HepG2 (cell line): Measurements from ENCODE around the gene CALM1. TPM values are rescaled to one million over a fixed set of nuclear protein-coding genes. Genes with fewer than 3 reads are reported as not detected.

Experiments used
- ATF5 ChIP-seq: sonication (generic); formaldehyde crosslinking; IDR thresholded peaks from 2 replicates; pipeline ENCODE4 v1.4.0; 2020; ENCODE audit warnings: mild to moderate bottlenecking, low read depth, missing genetic modification reagents
- ATF6 ChIP-seq: sonication (generic); formaldehyde crosslinking; conservative IDR thresholded peaks from 2 replicates; pipeline ENCODE4 v1.4.0; 2020; ENCODE audit warnings: missing genetic modification reagents
- LCORL ChIP-seq, 2 experiments: fragments of 450-650 bp in 1 of 2; sonication (generic) in 1 of 2; formaldehyde crosslinking in 1 of 2; IDR thresholded peaks; 2 replicates each; pipeline versions ENCODE4 v1.5.0 to v1.6.1; 2017 to 2020; ENCODE audit warnings: antibody characterized with exemption in 1 of 2, missing genetic modification reagents in 1 of 2
- PATZ1 ChIP-seq: sonication (generic); formaldehyde crosslinking; IDR thresholded peaks from 2 replicates; pipeline ENCODE4 v1.4.0; 2020; ENCODE audit warnings: missing genetic modification reagents
- SCMH1 ChIP-seq: sonication (generic); formaldehyde crosslinking; IDR thresholded peaks from 2 replicates; pipeline ENCODE4 v1.9.0; 2021; ENCODE audit warnings: missing genetic modification reagents, mild to moderate bottlenecking, borderline replicate concordance
- SIN3A ChIP-seq: IDR thresholded peaks from 2 replicates; pipeline ENCODE4 v1.6.1; 2011; ENCODE audit warnings: low read depth, mild to moderate bottlenecking, control low read depth, low read length, borderline replicate concordance
- ZFP62 ChIP-seq: sonication (generic); formaldehyde crosslinking; IDR thresholded peaks from 2 replicates; pipeline ENCODE4 v1.4.0; 2020; ENCODE audit warnings: missing genetic modification reagents
- ZFP91 ChIP-seq: sonication (generic); formaldehyde crosslinking; IDR thresholded peaks from 2 replicates; pipeline ENCODE4 v1.9.0; 2022; ENCODE audit warnings: missing genetic modification reagents, mild to moderate bottlenecking, borderline replicate concordance
- ZNF607 ChIP-seq: sonication (generic); formaldehyde crosslinking; IDR thresholded peaks from 2 replicates; pipeline ENCODE4 v1.5.1; 2020; ENCODE audit warnings: missing genetic modification reagents, mild to moderate bottlenecking, borderline replicate concordance
- ZNF709 ChIP-seq: sonication (generic); formaldehyde crosslinking; IDR thresholded peaks from 2 replicates; pipeline ENCODE4 v1.5.0; 2020; ENCODE audit warnings: mild to moderate bottlenecking, missing genetic modification reagents
- polyA plus RNA-seq, 8 experiments: library from polyadenylated mRNA; depleted of rRNA in 3 of 8; stranded (reverse) in 7 of 8; unstranded in 1 of 8; fragments of >200 nt; fragmentation: Illumina TruSeq in 4 of 8; extraction: Trizol in 4 of 8; gene quantifications; 2 replicates each; pipeline versions ENCODE4 v1.2.1 to v1.2.3, GENCODE V29; 2011 to 2016; ENCODE audit warnings: low read depth in 4 of 8, missing spikeins in 1 of 8, mixed read lengths in 1 of 8; ENCODE audit not compliant: insufficient read depth in 1 of 8
- total RNA-seq, 5 experiments: library from RNA; depleted of rRNA; stranded (reverse); fragments of >200 nt; fragmentation: Illumina TruSeq; extraction: Trizol; gene quantifications; 2 replicates each; pipeline ENCODE4 v1.2.3, GENCODE V29; 2016; ENCODE audit warnings: low read depth in 1 of 5

CALM1 gene
- total and polyA plus RNA-seq, 2 of the 13 experiments (the other 11 are each of a cell fraction or from before 2014, with no cell fraction given): 110 to 238 TPM

- TF ChIP-seq ZFP91 (CRISPR knock-in tag) (no peak), ZFP62 (no peak), ATF6 (CRISPR knock-in tag) (0 out of 2 replicates have a peak, but pooled peaks have one; percentile 7), ZNF709 (0 out of 2 replicates have a peak, but pooled peaks have one; percentile 19), SIN3A (no peak), ZNF607 (CRISPR knock-in tag) (no peak), LCORL (IDR thresholded peaks at IDR 0.05) (no peak), LCORL (CRISPR knock-in tag; IDR thresholded peaks at IDR 0.05) (peak; percentile 1; the same call in 1 of the 2 replicates), PATZ1 (CRISPR knock-in tag) (0 out of 2 replicates have a peak, but pooled peaks have one; percentile 0), ATF5 (CRISPR knock-in tag) (peak; percentile 90; the same call in 1 of the 2 replicates), SCMH1 (CRISPR knock-in tag) (no peak)
These were observed 12.9 kb upstream of the CALM1 start (continued) for GRCh38 chr14:90383731-90384542.
